Mesothelial cell of epicardium (in vitro differentiated cells): ENCODE results near the gene CYBB. TPM values are rescaled to one million over a fixed set of nuclear protein-coding genes. Genes with fewer than 3 reads are reported as not detected.

Experiments
- DNase-seq, 2 experiments: peaks; one replicate each; pipeline ENCODE4 v3.0.0; 2021; ENCODE audit warnings: low spot score in 2 of 2; ENCODE audit not compliant: unreplicated experiment in 2 of 2
- H3K27ac Mint-ChIP-seq: 2 replicates; pipeline ENCODE4 v1.8.0; 2021; ENCODE audit warnings: mixed read lengths
- H3K27me3 Mint-ChIP-seq: 2 replicates; pipeline ENCODE4 v1.8.0; 2021; ENCODE audit warnings: low read depth, mixed read lengths
- H3K36me3 Mint-ChIP-seq: 2 replicates; pipeline ENCODE4 v1.8.0; 2021; ENCODE audit warnings: mixed read lengths
- H3K4me1 Mint-ChIP-seq: 2 replicates; pipeline ENCODE4 v1.8.0; 2021; ENCODE audit warnings: mixed read lengths
- H3K4me3 Mint-ChIP-seq: 2 replicates; pipeline ENCODE4 v1.8.0; 2021; ENCODE audit warnings: mild to moderate bottlenecking, moderate library complexity, mixed read lengths
- H3K9me3 Mint-ChIP-seq: 2 replicates; pipeline ENCODE4 v1.8.0; 2021; ENCODE audit warnings: mixed read lengths
- CTCF ChIP-seq: fragments of 200-600 bp; sonication (generic); IDR thresholded peaks from one replicate; pipeline ENCODE4 v1.5.0; 2021; ENCODE audit warnings: antibody characterized with exemption; ENCODE audit not compliant: unreplicated experiment
- total RNA-seq: library from RNA; stranded (reverse); gene quantifications from 3 replicates; pipeline ENCODE4 v1.2.1, GENCODE V29; 2021

Gene CYBB
- total RNA-seq, 1 donor from 2014 or later: 0.07 TPM

GRCh38 chrX:37776283-37776986, 3.4 kb upstream of the CYBB start:
- Mint-ChIP-seq H3K27me3 (no peaks in the 10 kb centered on the region), H3K27ac (no peak overlapping the region), H3K9me3 (peaks cover 10% of the 10 kb centered on the region), H3K36me3 (no peaks in the 10 kb centered on the region), H3K4me3 (no peak overlapping the region), H3K4me1 (no peaks in the 10 kb centered on the region)
- no peak for DNase-seq
- no peak for TF ChIP-seq CTCF

- Mint-ChIP-seq H3K4me3 (no peak overlapping the region), H3K9me3 (peaks cover 11% of the 10 kb centered on the region), H3K36me3 (no peaks in the 10 kb centered on the region), H3K4me1 (no peaks in the 10 kb centered on the region), H3K27me3 (no peaks in the 10 kb centered on the region), H3K27ac (no peak overlapping the region)
- DNase-seq: no peak
- TF ChIP-seq CTCF: no peak
Observed at GRCh38 chrX:37776987-37777325, 2.9 kb upstream of the CYBB start.

GRCh38 chrX:37781081-37781480, 1.2 kb downstream of the CYBB start:
- Mint-ChIP-seq H3K4me3 (no peak overlapping the region), H3K27ac (no peak overlapping the region), H3K36me3 (no peaks in the 10 kb centered on the region), H3K27me3 (no peaks in the 10 kb centered on the region), H3K4me1 (no peaks in the 10 kb centered on the region), H3K9me3 (peaks cover 17% of the 10 kb centered on the region)
- DNase-seq: no peak
- no peak for TF ChIP-seq CTCF

- Mint-ChIP-seq H3K27ac (no peak overlapping the region), H3K27me3 (no peaks in the 10 kb centered on the region), H3K4me3 (no peak overlapping the region), H3K36me3 (no peaks in the 10 kb centered on the region), H3K9me3 (peaks cover 21% of the 10 kb centered on the region), H3K4me1 (no peaks in the 10 kb centered on the region)
- no peak for TF ChIP-seq CTCF
- no peak for DNase-seq
Observed at GRCh38 chrX:37781814-37782213, 2.0 kb downstream of the CYBB start.

- no peak for TF ChIP-seq CTCF
- Mint-ChIP-seq H3K27me3 (no peaks in the 10 kb centered on the region), H3K4me3 (no peak overlapping the region), H3K27ac (no peak overlapping the region), H3K9me3 (peaks cover 26% of the 10 kb centered on the region), H3K4me1 (no peaks in the 10 kb centered on the region), H3K36me3 (no peaks in the 10 kb centered on the region)
- DNase-seq: no peak
Observed at GRCh38 chrX:37782359-37782758, 2.5 kb downstream of the CYBB start.

- Mint-ChIP-seq H3K4me3 (no peak overlapping the region), H3K4me1 (no peaks in the 10 kb centered on the region), H3K36me3 (no peaks in the 10 kb centered on the region), H3K27me3 (no peaks in the 10 kb centered on the region), H3K27ac (no peak overlapping the region), H3K9me3 (peaks cover 27% of the 10 kb centered on the region)
- no peak for DNase-seq
- TF ChIP-seq CTCF: no peak
Observed at GRCh38 chrX:37783305-37783704, 3.4 kb downstream of the CYBB start.
